Measurements from ENCODE around the gene AP5S1. TPM values are rescaled to one million over a fixed set of nuclear protein-coding genes. Genes with fewer than 3 reads are reported as not detected.

The AP5S1 gene
- total and polyA plus RNA-seq, 2 of the 13 experiments (the other 11 are each of a cell fraction or from before 2014, with no cell fraction given) = 7.9 to 23.2 TPM

DNA sequence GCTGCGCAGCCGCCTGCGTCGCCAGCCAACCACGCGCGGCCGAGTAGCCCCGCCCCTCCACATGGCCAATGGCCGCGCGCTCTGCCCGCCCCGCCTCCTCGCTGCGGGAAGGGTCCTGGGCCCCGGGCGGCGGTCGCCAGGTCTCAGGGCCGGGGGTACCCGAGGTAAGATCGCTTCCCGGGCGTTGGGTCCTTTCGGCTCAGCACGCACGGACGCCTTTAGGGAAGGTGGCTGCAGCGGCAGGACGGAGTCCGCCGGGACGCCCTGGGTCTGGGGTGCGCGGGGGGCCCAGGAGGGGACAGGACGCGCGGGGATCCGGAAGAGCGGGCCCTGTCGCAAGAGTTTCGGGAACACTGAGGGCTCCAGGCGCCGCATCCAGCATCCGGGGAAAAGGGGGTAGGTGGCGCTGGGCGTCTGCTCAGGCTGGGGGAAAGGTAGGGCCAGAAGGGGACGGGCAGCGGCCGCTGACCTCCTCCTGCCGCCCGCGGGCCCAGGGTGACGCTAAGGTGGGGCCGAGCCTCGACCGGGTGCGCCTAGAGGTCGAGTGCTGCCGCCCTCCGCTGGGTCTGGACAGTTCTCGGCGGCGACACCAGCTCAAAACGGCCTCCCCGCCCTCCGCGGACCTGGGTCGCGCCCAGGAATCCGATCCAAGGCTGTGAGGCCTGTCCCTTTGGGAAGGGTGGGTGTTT is 26.5 kb downstream of the AP5S1 start, which contains the start of gene MAVS (continued):
- TF ChIP-seq, protein P1, sequence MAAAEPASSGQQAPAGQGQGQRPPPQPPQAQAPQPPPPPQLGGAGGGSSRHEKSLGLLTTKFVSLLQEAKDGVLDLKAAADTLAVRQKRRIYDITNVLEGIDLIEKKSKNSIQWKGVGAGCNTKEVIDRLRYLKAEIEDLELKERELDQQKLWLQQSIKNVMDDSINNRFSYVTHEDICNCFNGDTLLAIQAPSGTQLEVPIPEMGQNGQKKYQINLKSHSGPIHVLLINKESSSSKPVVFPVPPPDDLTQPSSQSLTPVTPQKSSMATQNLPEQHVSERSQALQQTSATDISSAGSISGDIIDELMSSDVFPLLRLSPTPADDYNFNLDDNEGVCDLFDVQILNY (CRISPR knock-in tag; conservative IDR thresholded peaks at IDR 0.05) = peak; percentile 63; the same call in 1 of the 2 replicates
- no peak; the same call in none of the 2 replicates for TF ChIP-seq HOXA3 (CRISPR knock-in tag; IDR thresholded peaks at IDR 0.05)
- no peak for TF ChIP-seq ZNF343 (CRISPR knock-in tag; IDR thresholded peaks at IDR 0.05)
- TF ChIP-seq ZNF446 (CRISPR knock-in tag; IDR thresholded peaks at IDR 0.05) = peak; percentile 89
- peak; percentile 94 for TF ChIP-seq ZMYM4 (CRISPR knock-in tag; IDR thresholded peaks at IDR 0.05)
- TF ChIP-seq TMF1 (CRISPR knock-in tag; IDR thresholded peaks at IDR 0.05; ENCODE audit: low read depth) = peak; percentile 81
- TF ChIP-seq, protein P2, sequence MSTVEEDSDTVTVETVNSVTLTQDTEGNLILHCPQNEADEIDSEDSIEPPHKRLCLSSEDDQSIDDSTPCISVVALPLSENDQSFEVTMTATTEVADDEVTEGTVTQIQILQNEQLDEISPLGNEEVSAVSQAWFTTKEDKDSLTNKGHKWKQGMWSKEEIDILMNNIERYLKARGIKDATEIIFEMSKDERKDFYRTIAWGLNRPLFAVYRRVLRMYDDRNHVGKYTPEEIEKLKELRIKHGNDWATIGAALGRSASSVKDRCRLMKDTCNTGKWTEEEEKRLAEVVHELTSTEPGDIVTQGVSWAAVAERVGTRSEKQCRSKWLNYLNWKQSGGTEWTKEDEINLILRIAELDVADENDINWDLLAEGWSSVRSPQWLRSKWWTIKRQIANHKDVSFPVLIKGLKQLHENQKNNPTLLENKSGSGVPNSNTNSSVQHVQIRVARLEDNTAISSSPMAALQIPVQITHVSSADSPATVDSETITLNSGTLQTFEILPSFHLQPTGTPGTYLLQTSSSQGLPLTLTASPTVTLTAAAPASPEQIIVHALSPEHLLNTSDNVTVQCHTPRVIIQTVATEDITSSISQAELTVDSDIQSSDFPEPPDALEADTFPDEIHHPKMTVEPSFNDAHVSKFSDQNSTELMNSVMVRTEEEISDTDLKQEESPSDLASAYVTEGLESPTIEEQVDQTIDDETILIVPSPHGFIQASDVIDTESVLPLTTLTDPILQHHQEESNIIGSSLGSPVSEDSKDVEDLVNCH (CRISPR knock-in tag; IDR thresholded peaks at IDR 0.05) = no peak
- no peak; the same call in 1 of the 2 replicates for TF ChIP-seq ZFP90 (CRISPR knock-in tag; IDR thresholded peaks at IDR 0.05; ENCODE audit: borderline replicate concordance)
- TF ChIP-seq, protein P3, sequence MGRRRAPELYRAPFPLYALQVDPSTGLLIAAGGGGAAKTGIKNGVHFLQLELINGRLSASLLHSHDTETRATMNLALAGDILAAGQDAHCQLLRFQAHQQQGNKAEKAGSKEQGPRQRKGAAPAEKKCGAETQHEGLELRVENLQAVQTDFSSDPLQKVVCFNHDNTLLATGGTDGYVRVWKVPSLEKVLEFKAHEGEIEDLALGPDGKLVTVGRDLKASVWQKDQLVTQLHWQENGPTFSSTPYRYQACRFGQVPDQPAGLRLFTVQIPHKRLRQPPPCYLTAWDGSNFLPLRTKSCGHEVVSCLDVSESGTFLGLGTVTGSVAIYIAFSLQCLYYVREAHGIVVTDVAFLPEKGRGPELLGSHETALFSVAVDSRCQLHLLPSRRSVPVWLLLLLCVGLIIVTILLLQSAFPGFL (CRISPR knock-in tag; IDR thresholded peaks at IDR 0.05) = no peak; the same call in 1 of the 2 replicates
- TF ChIP-seq HOXD1 (CRISPR knock-in tag; IDR thresholded peaks at IDR 0.05) = peak; percentile 75; the same call in 1 of the 2 replicates
- no peak for TF ChIP-seq NONO (IDR thresholded peaks at IDR 0.05)
- peak; percentile 99 for TF ChIP-seq NONO (CRISPR knock-in tag; conservative IDR thresholded peaks at IDR 0.05)
- TF ChIP-seq, protein P4, sequence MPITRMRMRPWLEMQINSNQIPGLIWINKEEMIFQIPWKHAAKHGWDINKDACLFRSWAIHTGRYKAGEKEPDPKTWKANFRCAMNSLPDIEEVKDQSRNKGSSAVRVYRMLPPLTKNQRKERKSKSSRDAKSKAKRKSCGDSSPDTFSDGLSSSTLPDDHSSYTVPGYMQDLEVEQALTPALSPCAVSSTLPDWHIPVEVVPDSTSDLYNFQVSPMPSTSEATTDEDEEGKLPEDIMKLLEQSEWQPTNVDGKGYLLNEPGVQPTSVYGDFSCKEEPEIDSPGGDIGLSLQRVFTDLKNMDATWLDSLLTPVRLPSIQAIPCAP (CRISPR knock-in tag; IDR thresholded peaks at IDR 0.05; ENCODE audit: low read depth) = no peak
- peak; percentile 80; the same call in 1 of the 2 replicates for TF ChIP-seq SALL1 (CRISPR knock-in tag; IDR thresholded peaks at IDR 0.05)
- TF ChIP-seq, protein P5, sequence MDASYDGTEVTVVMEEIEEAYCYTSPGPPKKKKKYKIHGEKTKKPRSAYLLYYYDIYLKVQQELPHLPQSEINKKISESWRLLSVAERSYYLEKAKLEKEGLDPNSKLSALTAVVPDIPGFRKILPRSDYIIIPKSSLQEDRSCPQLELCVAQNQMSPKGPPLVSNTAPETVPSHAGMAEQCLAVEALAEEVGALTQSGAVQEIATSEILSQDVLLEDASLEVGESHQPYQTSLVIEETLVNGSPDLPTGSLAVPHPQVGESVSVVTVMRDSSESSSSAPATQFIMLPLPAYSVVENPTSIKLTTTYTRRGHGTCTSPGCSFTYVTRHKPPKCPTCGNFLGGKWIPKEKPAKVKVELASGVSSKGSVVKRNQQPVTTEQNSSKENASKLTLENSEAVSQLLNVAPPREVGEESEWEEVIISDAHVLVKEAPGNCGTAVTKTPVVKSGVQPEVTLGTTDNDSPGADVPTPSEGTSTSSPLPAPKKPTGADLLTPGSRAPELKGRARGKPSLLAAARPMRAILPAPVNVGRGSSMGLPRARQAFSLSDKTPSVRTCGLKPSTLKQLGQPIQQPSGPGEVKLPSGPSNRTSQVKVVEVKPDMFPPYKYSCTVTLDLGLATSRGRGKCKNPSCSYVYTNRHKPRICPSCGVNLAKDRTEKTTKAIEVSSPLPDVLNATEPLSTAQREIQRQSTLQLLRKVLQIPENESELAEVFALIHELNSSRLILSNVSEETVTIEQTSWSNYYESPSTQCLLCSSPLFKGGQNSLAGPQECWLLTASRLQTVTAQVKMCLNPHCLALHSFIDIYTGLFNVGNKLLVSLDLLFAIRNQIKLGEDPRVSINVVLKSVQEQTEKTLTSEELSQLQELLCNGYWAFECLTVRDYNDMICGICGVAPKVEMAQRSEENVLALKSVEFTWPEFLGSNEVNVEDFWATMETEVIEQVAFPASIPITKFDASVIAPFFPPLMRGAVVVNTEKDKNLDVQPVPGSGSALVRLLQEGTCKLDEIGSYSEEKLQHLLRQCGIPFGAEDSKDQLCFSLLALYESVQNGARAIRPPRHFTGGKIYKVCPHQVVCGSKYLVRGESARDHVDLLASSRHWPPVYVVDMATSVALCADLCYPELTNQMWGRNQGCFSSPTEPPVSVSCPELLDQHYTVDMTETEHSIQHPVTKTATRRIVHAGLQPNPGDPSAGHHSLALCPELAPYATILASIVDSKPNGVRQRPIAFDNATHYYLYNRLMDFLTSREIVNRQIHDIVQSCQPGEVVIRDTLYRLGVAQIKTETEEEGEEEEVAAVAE (CRISPR knock-in tag; IDR thresholded peaks at IDR 0.05; ENCODE audit: borderline replicate concordance) = peak; percentile 19; the same call in 1 of the 2 replicates
- TF ChIP-seq, protein P6, sequence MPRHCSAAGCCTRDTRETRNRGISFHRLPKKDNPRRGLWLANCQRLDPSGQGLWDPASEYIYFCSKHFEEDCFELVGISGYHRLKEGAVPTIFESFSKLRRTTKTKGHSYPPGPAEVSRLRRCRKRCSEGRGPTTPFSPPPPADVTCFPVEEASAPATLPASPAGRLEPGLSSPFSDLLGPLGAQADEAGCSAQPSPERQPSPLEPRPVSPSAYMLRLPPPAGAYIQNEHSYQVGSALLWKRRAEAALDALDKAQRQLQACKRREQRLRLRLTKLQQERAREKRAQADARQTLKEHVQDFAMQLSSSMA (CRISPR knock-in tag; IDR thresholded peaks at IDR 0.05) = peak; percentile 64; the same call in 1 of the 2 replicates
- TF ChIP-seq ZNF510 (CRISPR knock-in tag; IDR thresholded peaks at IDR 0.05; ENCODE audit: low read depth) = peak; percentile 92; the same call in 1 of the 2 replicates

Data from HepG2 (cell line).